Testis (tissue), 2 donors: Measurements from ENCODE around the gene BRINP2.

Experiments used
- CTCF ChIP-seq, 3 experiments: fragments of 450-650 bp in 2 of 3; fragments of 200-600 bp in 1 of 3; sonication (generic) in 1 of 3; IDR thresholded peaks; one replicate each; pipeline ENCODE4 v1.5.1; 2016 to 2019; ENCODE audit warnings: antibody characterized with exemption in 3 of 3, mild to moderate bottlenecking in 2 of 3, moderate library complexity in 1 of 3
- POLR2A ChIP-seq: fragments of 450-650 bp; IDR thresholded peaks from one replicate; pipeline ENCODE4 v1.6.1; 2017; ENCODE audit warnings: antibody characterized with exemption, mild to moderate bottlenecking, moderate library complexity

GRCh38 chr1:177257576-177257975 lies 86.8 kb downstream of the BRINP2 start:
- no peak for TF ChIP-seq CTCF (IDR thresholded peaks at IDR 0.05)
- no peak for TF ChIP-seq POLR2A
